HTR-8/SVneo (cell line): ENCODE data around the gene KIF3A.

Experiments used
- DNase-seq: peaks from one replicate; pipeline ENCODE4 v3.0.0; 2011; ENCODE audit warnings: low spot score, mixed read lengths; ENCODE audit not compliant: insufficient read length
- FAIRE-seq: peaks from 2 replicates; lab custom pipeline; 2011; peaks lifted over from hg19 to GRCh38; lab: Jason Lieb, UNC

KIF3A gene

DNA sequence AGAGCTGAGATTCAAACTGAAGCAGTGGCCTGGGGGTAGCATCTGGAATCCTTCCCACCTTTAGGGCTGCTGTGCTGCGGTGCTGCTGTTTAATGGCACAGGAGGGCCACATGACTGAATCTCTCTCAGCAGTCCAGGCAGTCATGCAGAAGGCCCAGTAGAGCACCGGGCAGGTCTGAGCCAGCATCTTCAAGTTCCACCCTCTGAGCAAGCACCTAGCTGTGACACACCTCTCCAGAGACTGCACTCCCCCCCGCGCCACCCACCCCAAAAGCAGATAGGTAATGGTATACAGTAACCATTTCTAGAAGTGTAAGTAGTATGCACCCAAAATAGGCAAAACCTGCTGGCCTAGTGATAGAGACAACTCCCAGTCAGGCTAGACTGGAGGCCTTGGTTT lies 55.4 kb downstream of the KIF3A start:
- FAIRE-seq (no peak), DNase-seq (no peak)

DNA sequence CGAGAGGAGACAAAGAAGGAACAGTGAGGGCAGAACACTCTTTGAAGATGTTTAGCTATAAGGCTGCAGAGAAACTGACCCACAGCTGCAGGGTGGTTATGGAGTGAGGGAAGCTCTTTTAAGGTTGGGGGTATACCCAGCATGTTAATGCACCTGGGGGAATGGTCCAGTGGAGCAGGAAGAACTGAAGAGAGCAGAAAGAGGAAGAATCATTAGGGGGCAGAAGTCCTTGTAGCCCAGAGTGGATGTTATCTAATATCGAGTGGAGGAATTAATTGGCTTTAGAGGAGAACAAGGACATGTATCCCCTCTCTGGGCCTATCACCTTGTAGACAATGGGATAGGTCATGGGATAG lies 55.9 kb downstream of the KIF3A start:
- FAIRE-seq (no peak), DNase-seq (no peak)

DNA sequence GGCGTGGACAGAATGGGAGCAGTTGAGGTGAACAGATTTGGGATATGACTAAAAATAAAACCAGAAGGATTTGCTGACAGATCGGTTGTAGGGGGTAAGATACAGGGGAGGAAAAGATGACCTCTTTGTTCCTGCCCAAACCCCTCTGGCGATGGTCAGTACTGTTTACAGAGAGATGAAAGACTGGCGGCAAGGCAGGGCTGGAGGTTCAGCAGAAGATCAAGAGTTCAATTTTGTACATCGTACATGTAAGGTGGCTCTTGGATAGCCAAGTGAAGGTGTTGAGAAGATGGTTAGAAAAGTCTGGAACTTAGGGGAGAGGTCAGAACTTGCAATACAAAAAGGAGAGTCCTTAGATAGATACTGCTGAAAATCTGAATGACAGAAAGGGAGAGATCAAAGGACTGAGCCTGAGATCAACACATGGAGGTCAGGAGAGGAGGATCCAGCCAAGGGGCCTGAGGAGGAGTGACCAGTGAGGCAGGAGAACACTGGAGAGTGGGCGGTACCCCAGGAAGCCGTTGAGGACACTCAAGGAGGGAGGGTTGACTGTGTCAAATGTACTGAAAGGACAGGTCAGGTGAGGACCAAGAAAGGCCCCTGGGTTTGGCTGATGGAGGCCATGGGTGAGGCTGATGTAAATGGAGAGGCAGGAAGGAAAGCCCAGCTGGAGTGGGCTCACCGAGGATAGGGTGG lies 56.4 kb downstream of the KIF3A start:
- no peak for FAIRE-seq
- DNase-seq: no peak

DNA sequence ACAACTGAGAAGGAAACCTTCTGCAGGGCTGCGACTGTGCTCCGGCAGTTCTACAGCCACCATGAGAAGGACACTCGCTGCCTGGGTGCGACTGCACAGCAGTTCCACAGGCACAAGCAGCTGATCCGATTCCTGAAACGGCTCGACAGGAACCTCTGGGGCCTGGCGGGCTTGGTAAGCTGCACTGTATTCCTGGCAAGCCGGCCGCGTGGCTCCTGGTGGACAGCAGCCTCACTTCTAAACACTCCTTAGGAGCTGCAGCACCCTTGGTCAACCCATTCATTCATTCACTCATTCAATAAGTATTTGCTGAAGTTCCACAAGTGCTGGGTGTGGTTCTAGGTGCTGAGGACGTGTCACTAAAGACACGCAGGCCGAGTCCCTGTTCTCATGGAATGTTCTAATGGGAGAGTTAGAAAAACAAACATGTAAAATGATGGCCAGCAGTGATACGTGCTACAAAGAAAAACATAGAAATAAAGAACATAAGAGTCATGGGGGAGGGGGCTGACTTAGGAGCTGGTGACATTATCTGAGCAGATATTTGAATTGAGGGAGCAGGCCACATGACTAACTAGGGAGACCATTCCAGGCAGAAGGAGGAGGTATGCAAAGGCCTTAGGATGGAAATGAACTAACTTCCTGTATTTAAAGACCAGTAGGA lies 57.5 kb downstream of the KIF3A start:
- no peak for DNase-seq
- no peak for FAIRE-seq

DNA sequence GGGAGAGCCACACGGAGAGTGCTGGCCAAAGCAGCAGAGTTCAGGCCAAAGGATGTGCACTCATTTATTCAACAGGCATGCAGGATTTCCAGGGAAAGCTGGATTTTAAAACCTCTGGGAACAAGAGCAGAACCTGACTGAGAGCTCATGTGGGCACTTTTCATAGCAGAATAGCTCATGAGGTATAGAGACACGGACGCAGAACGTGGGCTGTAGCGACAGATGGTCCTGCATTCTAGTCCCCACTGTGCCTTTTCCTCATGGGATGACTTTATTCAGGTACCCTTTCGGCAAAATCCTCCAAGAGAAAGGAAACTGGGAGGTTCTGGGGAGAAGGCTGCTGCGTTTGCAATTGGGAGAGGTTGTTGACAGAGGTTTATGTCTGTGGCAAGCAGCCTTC lies 58.2 kb downstream of the KIF3A start:
- DNase-seq: no peak
- no peak for FAIRE-seq

DNA sequence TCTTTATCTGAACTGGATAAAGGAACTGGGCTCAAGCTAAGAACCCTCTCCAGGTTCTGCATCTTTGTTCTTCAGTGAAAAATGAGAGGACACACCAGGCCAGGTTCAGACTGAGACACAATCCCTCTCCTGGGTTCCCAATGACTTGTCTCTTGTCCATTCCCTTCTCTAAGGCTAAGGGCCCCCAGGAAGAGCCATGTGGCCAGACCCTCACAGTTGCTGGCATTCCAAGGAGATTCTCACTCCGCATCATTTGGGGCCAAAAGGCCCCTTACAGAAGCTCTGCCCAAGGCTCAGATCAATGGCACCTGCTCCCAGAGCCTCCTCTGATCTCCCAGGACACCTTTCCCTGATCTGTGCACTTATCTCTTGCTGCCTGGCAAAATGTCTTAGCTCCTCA lies 58.6 kb downstream of the KIF3A start:
- no peak for DNase-seq
- FAIRE-seq: no peak

DNA sequence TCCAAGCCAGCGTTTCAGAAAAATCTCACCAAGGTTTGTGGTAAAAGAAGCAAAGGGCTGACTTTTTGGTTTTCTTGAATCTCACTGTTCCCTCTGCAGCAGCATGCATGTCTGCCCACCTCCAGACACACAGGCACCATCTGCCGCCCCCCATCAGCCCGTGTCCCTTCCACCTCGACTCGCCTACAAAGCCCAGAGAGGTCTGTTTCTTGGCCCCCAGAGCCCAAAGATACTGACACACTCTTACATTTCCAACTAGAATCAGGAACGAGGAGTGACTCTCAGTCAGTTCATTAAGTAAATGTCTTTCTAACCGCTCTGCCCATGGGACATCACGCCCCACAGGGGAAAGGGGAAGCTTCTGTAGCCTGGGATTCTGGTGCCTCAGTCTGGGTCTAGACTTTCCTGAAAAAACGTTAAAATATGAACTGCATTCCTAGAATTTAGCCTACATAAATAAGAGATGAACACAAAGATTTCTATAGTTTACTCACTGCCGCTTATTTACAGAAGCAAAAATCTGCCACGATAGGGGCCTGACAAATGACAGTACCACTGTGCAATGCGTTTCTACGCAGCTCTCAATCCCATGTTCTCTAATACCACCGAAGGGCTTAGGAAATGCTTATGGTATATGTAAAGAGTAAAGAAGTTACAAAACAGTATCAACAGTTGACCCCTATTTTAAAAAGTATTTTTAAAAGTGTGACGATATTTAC lies 59.5 kb downstream of the KIF3A start:
- no peak for FAIRE-seq
- DNase-seq: no peak

DNA sequence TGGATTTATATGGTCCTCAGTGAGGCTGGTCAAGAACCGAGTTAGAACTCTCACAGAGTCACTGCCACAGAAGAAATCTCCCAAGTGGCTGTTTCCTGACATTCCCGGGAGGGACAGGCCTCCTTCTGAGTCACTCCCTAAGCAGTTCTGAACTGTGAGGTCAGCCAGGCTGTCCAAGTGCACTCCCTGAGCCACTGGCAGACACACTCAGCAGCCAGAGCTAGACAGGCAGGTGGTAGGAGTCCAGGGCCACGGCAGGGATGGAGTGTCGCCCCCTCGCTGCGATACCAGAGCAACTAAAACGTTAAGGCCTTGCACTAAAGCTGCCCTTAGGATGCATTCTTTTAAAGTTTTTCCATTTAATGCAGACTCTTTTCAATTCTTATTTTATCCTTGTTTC lies 60.2 kb downstream of the KIF3A start:
- DNase-seq (peak; percentile 98), FAIRE-seq (peak; percentile 97)

DNA sequence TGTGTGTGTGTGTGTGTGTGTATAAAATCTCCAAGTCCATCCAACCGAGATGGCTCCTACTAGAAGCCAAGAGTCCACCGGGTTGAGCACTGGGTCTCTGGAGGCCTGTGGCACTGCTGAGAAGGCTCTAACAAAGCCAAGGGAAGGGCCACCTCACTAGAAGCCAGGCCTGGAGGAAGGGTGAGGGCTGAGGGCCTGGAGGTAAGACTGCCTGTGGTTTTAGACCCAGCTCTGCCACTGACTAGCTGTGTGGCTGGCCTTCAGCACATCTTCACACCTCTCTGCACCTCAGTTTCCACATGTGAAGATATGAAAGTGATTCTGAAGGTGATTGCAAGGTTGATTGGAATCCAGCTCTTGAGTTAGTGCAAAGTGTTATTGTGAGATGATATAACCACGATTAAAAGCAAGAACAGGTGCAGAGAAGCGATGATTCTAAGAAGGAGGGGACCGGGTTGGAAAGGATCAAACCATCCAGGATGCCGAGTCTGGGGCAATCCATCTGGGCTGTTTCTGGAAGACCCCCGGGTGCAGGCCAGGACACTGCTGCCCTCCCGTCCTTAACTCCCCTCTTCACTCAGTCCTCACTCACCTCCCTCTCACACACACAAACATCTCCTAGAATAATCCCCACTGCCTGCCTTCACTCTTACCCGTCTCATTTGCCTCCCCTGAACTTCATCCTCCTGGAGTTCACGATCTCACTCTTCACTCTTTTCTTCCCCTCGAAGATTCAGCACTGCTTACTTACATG lies 61.2 kb downstream of the KIF3A start:
- FAIRE-seq: no peak
- no peak for DNase-seq

DNA sequence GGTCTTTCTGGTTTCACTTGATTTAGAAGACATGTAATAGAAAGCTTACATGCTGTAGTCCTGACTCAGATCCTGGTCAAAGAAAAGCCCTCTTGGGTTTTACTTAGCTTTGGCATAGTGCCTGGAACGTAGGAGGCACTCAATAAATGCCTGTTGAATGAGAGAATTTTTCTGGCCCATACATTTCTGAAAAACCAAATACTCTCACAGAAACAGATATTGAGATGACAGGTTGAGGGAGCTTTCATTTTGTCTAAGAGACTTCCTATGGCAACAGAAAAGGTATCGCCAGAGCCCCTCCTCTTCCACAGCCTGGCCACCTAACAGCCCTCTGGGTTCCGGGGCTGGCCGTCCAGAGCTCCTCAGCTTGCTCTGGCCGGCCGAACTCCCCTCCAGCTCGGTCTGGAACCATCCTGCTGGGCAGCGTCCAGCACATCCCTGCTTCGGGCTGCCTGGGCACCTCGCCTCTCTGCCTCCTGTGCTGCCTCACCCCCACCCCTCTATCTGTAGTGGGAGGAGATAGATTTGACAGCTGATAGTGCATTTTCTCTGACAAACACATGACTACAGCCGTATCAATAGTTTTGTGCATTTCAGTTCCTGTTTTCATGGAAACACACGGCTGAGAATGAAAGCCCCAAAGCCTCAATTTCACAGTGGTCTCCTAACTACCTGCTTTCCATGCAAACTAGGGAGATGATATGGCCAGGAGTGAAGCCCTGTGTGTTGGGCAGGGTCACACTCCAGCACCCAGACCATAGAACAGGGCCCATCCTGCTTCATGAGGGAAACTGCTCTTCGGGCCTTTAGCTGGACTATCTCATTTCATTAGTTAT lies 62.5 kb downstream of the KIF3A start:
- DNase-seq (peak; percentile 76), FAIRE-seq (no peak)

DNA sequence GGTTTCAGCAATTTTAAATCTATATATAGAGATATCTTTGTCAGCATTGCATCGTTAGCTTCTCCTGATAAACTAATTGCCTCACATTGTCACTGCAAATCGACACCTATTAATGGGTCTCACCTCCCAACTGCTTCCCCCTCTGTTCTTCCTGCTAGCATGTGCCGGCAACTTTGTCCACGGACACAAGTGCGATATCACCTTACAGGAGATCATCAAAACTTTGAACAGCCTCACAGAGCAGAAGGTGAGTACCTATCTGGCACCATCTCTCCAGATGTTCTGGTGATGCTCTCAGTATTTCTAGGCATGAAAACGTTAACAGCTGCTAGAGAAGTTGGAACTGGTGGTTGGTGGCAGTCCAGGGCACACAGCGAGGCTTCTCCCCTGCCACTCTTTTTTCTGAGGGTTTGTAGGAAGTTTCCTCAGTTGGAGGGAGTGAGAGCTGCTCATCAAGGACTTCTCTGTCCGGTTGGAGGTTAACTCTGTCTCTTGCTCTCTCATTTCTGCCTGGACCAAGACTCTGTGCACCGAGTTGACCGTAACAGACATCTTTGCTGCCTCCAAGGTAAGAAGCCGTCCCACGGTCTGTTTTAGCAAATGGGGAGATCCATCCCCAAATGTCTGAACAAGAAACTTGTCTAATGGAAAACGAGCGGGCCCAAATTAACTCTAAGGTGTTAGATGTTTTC lies 63.3 kb downstream of the KIF3A start, which contains the start of gene IL4:
TSS of gene IL4 (plus strand) at position 51 of the 692 bp plus-strand sequence. CDS start at position 113, 62 bp downstream.
- FAIRE-seq (no peak), DNase-seq (no peak)

DNA sequence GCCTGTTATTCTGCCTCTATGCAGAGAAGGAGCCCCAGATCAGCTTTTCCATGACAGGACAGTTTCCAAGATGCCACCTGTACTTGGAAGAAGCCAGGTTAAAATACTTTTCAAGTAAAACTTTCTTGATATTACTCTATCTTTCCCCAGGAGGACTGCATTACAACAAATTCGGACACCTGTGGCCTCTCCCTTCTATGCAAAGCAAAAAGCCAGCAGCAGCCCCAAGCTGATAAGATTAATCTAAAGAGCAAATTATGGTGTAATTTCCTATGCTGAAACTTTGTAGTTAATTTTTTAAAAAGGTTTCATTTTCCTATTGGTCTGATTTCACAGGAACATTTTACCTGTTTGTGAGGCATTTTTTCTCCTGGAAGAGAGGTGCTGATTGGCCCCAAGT lies 63.9 kb downstream of the KIF3A start:
- DNase-seq (no peak), FAIRE-seq (no peak)

DNA sequence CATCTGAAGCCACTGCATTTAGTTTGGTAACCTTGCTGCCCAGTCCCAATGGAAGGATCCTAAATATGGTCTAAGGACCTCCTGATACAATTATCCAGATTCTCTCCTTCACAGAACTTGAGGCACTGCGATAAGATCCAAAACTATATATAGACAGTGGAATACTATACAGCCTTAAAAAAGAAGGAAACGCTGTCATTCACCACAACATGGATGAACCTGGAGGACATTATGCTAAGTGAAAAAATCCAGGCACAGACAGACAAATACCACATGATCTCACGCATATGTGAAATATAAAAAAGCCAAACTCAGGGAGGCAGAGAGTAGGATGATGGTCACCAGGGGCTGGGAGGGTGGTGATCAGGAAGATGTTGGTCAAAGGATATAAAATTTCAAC lies 66.3 kb downstream of the KIF3A start:
- no peak for DNase-seq
- FAIRE-seq: no peak

DNA sequence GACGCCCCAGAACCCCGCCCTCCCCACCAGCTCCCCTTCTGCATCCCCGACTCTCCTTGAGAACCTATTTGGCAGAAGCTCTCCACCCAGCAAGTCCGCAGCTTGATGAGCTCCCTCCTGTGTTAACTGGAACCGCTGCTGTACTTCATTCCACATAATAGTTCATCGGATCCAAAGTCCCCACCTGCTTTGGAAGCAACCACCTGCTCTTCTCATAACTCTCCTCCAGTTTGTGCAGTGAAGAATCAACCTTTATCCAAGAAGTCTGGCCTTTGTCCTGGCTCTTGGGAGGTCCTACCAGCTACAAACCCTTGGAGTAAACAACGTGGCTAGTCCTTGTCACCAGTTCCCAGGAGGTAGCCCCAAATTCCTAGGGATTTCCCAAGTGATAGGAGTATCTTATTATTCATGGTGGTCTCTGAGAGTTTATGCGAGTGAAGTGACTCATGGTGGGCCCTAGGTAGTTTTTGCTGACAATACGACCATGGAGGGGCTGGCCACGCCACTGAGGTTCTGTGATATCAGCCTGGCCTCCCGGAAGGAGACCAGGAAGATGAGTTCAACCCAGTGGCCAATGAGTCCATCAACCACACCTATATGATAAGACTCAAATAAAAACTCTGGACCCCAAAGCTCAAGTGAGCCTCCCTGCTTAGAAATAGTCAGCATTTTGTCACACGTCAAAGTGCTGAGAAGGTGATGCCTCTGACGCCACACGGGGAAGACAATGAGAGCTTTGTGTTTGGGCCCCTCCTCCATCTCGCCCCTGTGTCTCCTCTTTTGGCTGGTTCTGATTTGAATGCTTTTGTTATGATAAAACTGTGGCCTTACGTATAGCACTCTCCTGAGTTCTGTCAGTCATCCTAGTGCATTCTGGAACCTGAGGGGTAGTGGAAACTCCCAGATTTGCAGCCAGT lies 67.1 kb downstream of the KIF3A start:
- FAIRE-seq (no peak), DNase-seq (no peak)

DNA sequence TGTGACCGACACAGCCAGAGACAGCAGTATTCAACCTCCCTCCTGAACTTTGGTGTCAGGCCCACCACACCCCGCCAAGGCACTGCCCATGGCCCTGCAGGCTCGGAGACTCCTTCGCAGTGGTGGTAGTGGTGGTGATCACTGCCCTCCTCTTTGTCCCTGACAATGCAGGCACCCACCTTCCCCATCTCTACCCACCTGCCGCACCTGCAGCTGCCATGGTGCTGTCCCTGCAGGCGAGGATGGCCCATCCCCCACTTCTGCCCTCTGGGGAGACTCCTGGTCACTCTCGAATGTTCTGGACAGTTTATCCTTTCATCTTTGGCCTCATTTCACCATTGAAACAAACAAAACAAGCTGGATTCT lies 67.9 kb downstream of the KIF3A start:
- DNase-seq: no peak
- no peak for FAIRE-seq

DNA sequence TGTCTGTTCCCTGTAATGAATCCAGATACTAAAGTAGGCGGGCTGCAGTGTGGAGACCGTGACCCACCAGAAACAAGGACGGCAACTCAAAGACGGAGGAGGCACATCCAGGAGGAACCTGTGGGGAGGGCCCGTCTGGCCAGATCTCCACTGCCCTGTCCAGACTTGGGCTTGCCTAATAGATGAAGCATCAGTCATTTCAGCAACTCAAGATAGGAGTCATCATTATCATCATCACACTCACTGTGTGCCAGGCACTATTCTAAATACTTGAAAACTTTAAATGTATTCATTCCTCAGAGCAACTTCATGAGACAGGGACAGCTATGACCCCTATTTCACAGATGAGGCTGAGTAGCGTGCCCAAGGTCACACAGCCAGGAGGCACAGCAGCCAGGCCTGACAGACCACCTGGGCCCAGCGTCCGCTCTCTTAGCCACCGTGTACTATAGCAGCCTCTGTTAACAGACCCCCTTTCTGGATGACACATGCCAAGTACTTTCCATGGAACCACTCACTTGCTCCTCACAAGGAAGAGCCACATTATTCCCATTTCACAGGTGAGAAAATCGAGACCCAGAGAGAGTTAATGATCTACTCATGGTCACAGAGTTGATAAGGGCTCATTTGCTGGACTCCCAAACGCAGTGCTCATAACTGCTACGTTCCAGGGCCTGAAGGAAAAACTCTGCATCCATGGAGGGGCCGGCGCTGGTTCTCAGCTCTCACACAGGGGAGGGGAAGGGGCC lies 68.5 kb downstream of the KIF3A start:
- no peak for FAIRE-seq
- DNase-seq: no peak

DNA sequence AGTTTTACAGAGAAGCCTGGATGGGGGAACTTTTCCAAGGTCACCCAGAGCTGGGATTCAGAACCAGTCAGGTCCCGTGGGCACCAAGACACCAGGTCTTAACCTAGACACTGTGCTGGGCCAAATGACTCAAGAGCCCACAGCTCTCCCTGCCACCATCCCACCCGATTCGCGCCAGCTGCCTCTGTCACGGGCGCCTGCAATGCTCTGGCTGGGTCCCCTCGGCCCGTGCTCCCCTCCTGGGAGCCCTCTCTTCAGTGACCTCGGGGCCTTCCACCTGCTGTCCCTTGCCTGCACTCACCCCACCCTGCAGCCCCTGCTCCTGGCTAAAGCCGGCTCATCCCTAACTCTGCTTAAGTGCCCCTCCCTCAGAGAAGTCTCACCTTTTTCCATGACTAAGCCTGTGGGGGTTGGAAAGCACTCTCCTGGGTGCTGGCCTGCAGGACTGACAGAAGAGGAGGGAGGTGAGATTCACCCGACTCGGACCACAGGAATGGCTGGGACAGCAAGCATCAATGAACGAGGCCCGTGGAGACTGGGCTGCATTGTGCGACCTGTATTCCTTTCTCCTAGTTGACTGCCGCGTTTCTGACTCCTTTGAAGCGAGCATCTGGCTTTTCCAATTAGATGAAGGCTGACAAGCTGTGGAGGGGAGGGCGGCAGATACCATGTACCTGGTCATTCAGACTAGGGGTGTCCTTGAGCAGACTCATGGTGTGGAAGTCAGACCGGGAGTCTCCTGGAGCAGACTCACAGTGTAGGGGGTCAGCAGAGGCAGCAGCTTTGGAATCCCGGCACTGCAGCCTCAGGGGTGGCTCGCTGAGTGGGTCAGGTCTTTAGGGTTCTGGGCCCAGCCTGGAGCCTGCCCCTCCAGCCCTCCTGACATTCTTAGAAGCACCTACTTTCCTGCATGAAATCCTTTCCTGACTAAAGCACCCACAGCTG lies 69.3 kb downstream of the KIF3A start:
- no peak for DNase-seq
- FAIRE-seq: no peak
